ENCODE measurements around the gene SH3BP4. TPM values are rescaled to one million over a fixed set of nuclear protein-coding genes. Genes with fewer than 3 reads are reported as not detected.

Gene SH3BP4
- total RNA-seq, 1 donor from 2014 or later, result 115 TPM

DNA sequence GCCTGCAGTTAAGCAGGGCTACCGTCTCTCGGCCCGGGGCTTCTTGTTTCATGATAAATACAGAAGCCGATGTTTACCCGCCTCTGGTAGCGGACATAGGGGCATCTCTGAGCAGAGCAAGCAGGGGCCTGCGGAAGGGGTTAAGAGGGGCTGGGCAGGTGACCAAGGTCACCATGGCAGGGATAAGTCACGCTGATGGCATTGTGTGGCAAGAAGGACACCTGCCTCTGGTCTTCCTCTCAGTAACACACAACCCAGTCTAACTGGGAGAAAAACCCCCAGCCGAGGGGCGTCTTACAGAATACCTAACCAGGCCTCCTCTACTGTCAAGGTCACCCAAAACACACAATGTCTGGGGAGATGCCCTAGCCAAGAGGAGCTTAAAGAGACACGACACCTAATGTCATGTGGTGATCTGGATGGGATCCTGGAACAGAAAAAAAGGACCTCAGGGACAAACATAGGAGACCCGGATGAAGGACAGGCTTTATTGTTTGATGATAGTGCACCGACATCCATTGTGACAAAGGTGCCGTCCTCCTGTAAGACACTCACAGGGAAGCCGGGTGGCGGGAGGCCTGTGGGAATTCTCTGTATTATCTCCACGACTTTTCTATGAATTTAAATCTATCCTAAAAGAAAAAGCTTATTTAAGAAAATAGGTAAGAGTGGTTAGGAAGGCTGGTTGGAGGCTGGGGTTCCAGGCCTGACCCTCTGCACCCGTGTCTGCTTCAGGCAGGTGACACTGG lies 24.8 kb downstream of the SH3BP4 start:
- Histone ChIP-seq H3K4me3 (ENCODE audit: low read depth, low read length) (no peak overlapping the region), H3K27me3 (ENCODE audit: control insufficient read depth, insufficient read depth, low read length) (no peaks in the 10 kb centered on the region), H3K36me3 (ENCODE audit: control insufficient read depth, insufficient read depth, low read length) (no peaks in the 10 kb centered on the region)
- DNase-seq (ENCODE audit: low read depth), result no peak
- TF ChIP-seq, protein P1, sequence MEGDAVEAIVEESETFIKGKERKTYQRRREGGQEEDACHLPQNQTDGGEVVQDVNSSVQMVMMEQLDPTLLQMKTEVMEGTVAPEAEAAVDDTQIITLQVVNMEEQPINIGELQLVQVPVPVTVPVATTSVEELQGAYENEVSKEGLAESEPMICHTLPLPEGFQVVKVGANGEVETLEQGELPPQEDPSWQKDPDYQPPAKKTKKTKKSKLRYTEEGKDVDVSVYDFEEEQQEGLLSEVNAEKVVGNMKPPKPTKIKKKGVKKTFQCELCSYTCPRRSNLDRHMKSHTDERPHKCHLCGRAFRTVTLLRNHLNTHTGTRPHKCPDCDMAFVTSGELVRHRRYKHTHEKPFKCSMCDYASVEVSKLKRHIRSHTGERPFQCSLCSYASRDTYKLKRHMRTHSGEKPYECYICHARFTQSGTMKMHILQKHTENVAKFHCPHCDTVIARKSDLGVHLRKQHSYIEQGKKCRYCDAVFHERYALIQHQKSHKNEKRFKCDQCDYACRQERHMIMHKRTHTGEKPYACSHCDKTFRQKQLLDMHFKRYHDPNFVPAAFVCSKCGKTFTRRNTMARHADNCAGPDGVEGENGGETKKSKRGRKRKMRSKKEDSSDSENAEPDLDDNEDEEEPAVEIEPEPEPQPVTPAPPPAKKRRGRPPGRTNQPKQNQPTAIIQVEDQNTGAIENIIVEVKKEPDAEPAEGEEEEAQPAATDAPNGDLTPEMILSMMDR (IDR thresholded peaks at IDR 0.05; ENCODE audit: insufficient read depth, low read length, poor library complexity, severe bottlenecking), result no peak

DNA sequence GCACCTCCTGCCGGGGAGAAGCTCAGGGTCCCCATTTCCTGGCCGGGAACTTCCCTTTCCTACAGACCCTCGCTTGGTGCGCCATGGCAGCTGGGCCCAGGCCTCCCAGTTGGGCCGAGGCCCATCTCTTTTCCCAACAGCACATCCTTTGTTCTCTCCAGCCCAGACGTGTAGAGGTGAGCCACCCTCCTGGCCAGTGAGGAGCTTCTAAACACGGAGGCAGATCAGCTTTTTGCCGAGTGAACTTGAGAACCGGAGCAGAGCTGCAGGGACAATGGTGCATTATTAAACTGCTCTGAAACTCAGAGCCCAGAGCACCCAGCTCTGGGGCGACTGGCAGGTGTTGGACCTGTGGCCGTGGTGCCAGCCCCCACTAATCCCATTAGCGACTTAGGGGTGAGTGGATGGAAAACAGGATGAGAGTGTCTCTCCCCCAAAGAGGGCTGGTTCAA lies 25.4 kb downstream of the SH3BP4 start:
- no peak overlapping the region for H3K4me3 ChIP-seq (ENCODE audit: low read depth, low read length)
- DNase-seq (ENCODE audit: low read depth), result no peak
- no peaks in the 10 kb centered on the region for H3K27me3 ChIP-seq (ENCODE audit: control insufficient read depth, insufficient read depth, low read length)
- H3K36me3 ChIP-seq (ENCODE audit: control insufficient read depth, insufficient read depth, low read length), result no peaks in the 10 kb centered on the region
- TF ChIP-seq, protein P1 (IDR thresholded peaks at IDR 0.05; ENCODE audit: insufficient read depth, low read length, poor library complexity, severe bottlenecking), result no peak

DNA sequence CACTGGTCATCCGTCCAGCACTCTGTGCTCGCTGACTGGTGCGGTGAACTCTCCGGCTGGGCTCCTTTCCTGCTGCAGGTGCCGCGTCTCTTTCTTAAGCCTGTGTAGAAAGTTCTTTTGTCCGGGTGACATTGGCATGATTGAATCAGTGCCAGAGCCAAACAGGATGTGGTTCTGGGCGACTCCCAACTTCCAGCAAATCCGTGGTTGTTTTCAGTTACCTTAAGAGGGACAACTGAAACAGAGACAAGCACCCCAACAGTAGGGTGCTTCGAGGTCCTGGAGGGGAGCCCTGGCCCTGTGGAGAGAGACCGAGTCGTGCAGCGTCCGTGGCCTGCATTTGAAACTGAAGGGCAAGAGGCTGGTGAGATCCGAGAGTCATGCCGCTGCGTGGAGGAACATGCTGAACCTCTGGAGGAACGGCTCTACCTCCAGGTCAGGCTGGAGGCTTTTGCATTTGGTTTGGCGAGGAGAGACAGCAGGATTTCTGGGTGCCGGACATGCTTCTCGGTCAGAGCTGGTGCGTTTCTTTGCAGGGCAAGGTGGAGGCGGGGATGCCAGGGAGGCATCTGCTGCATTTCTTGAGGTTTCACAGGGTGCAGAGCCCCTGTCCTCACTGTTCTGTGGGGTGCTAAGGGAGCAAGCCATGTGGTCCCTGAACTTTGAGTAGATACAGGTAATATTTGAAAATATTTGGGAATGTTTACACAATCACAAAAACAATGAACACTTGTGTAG lies 26.8 kb downstream of the SH3BP4 start:
- Histone ChIP-seq H3K36me3 (ENCODE audit: control insufficient read depth, insufficient read depth, low read length) (no peaks in the 10 kb centered on the region), H3K27me3 (ENCODE audit: control insufficient read depth, insufficient read depth, low read length) (no peaks in the 10 kb centered on the region), H3K4me3 (ENCODE audit: low read depth, low read length) (no peak overlapping the region)
- DNase-seq (ENCODE audit: low read depth), result no peak
- TF ChIP-seq, protein P1 (IDR thresholded peaks at IDR 0.05; ENCODE audit: insufficient read depth, low read length, poor library complexity, severe bottlenecking), result no peak

DNA sequence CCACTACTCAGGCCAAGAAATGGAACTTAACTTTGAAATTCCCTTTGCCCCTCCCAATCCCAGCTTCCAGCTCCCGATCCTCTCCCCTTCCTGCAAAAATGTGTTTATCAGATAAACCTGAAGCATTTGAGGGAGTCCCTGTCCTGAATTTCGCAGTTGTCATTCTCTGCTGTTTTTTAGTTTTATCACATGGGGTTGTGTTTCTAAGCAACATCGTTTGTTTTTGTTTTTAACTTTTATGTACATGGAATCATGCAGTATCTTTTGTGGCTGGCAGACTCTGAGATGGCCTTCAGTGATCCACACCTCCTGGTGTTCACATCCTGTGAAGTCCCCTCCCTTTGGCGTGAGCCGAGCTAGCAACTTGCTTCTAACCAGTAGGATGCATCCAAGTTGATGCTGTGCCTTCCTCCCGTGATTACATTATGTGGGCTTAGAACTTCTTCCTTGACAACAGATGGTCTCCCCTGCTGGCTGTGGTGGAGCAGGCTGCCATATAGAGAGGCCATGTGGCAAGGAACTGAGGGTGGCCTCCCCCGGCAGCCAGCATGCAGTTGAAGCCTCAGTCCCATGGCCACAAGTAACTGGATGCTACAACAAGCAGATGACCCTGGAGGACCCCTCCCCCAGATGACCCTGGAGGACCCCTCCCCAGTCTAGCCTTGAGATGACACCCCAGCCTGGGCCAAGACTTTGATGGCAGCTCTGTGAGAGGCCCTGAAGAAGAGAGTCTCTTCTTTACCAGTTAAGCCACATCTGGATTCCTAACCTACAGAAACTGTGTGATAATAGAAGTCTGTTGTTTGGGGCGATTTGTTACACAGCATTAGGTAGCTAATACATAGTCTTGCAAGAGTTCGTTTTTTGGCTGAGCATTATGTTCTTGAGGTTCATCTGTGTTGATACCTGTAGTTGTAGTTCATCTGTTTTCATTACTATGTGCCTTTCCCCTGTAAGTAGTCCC lies 27.7 kb downstream of the SH3BP4 start:
- no peak for DNase-seq (ENCODE audit: low read depth)
- Histone ChIP-seq H3K4me3 (ENCODE audit: low read depth, low read length) (no peak overlapping the region), H3K36me3 (ENCODE audit: control insufficient read depth, insufficient read depth, low read length) (no peaks in the 10 kb centered on the region), H3K27me3 (ENCODE audit: control insufficient read depth, insufficient read depth, low read length) (no peaks in the 10 kb centered on the region)
- TF ChIP-seq, protein P1 (IDR thresholded peaks at IDR 0.05; ENCODE audit: insufficient read depth, low read length, poor library complexity, severe bottlenecking), result no peak

DNA sequence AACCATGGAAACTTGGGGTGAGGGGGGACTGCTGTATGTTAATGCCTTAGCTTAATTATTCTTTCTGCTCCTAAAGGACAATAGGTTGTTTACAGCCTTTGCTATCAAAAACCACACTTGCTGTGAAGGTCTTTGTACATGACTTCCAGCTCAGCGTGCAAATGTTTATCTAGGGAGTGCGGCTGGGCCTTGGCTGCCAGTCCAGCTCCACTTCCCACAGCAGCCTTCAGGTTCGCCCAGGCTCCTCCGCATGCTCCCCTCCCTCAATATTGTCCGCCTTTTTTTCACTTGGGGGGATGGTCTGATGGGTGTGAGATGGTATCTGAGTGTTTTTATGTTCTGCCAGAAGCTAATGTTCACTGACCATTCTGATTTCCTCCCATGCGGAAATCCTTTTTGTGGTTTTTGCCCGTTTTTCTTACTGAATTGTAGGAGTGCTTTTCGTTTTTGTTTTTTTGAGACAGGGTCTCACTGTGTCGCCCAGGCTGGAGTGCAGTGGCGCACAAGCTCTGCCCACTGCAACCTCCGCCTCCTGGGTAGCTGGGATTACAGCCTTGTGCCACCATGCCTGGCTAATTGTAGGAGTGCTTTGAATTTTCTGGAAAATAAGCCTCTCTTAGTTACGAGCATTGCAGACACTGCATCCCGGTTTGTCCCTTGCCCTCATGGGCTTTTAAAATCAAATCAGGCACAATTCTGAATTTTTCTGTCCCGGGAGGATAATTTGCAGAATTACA lies 28.8 kb downstream of the SH3BP4 start:
- no peak overlapping the region for H3K4me3 ChIP-seq (ENCODE audit: low read depth, low read length)
- TF ChIP-seq, protein P1 (IDR thresholded peaks at IDR 0.05; ENCODE audit: insufficient read depth, low read length, poor library complexity, severe bottlenecking), result no peak
- DNase-seq (ENCODE audit: low read depth), result no peak

More for the DNA sequence above, 28.8 kb downstream of the SH3BP4 start:
- no peaks in the 10 kb centered on the region for H3K36me3 ChIP-seq (ENCODE audit: control insufficient read depth, insufficient read depth, low read length)
- H3K27me3 ChIP-seq (ENCODE audit: control insufficient read depth, insufficient read depth, low read length), result no peaks in the 10 kb centered on the region
